OCI-LY3 (cell line): ENCODE measurements around the gene TNFAIP8L1.

ENCODE experiments used
- CTCF ChIP-seq: fragments of 200-600, 300-600 bp; sonication (generic); IDR thresholded peaks from 2 replicates; pipeline ENCODE4 v1.5.1; 2014; ENCODE audit warnings: antibody characterized with exemption, low read length, low read depth
- EZH2phosphoT487 ChIP-seq: fragments of 200-600 bp; shearing (Covaris generic); IDR thresholded peaks from 2 replicates; pipeline ENCODE4 v1.6.1; 2018; ENCODE audit warnings: antibody characterized with exemption, mixed run types, low read depth

GRCh38 chr19:4657835-4658234, 18.5 kb downstream of the TNFAIP8L1 start:
- no peak for TF ChIP-seq EZH2phosphoT487
- no peak for TF ChIP-seq CTCF
